Ureter (tissue), 1 donor: ENCODE results near the gene WDR13. TPM values are rescaled to one million over a fixed set of nuclear protein-coding genes. Genes with fewer than 3 reads are reported as not detected.
"Not testable (repeated sequence)": the region's sequence is repeated elsewhere in the genome, so short reads cannot be mapped to it uniquely, and the experiment has no call there.

Experiments used
- DNase-seq: peaks from one replicate; pipeline ENCODE4 v3.0.0-alpha.2; 2020; ENCODE audit warnings: low spot score
- total RNA-seq: library from RNA; stranded (reverse); gene quantifications from one replicate; pipeline ENCODE4 v1.2.4, GENCODE V29; 2023
- donor health status: DM: yes; HTN: yes; CAD: no.

WDR13 gene
- total RNA-seq, 1 donor from 2014 or later, result 127 TPM

- DNase-seq, result no peak
These were observed 4.3 kb upstream of the WDR13 start for GRCh38 chrX:48592971-48593370.

- DNase-seq, result no peak
These were observed 1.4 kb upstream of the WDR13 start for GRCh38 chrX:48595929-48596328.

DNA sequence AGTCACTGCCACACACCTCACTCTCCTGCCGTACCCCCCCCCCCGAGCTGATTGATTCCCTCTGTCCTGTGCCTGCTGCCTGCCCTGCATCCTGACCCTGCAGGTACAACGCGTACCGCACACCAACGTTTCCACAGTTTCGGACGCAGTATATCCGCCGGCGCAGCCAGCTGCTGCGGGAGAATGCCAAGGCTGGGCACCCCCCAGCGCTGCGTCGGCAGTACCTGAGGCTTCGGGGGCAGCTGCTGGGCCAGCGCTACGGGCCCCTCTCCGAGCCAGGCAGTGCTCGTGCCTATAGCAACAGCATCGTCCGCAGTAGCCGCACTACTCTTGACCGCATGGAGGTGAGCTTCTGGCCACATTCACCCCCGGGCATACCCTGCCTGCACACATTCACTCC lies 1.3 kb downstream of the WDR13 start:
- DNase-seq, result no peak

DNA sequence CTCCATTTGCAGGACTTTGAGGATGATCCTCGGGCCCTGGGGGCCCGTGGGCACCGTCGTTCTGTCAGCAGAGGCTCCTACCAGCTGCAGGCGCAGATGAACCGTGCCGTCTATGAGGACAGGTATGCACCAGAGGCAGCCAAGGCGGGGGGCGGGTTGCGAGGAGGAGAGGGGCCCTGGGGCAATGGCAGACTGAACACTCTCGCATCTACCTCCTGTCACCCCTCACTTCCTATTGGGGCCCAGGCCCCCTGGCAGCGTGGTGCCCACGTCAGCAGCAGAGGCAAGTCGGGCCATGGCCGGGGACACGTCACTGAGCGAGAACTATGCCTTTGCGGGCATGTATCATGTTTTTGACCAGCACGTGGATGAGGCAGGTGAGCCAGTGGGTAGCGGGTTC lies 2.0 kb downstream of the WDR13 start:
- no peak for DNase-seq

GRCh38 chrX:48600226-48600625 lies 2.9 kb downstream of the WDR13 start:
- DNase-seq, result no peak

DNA sequence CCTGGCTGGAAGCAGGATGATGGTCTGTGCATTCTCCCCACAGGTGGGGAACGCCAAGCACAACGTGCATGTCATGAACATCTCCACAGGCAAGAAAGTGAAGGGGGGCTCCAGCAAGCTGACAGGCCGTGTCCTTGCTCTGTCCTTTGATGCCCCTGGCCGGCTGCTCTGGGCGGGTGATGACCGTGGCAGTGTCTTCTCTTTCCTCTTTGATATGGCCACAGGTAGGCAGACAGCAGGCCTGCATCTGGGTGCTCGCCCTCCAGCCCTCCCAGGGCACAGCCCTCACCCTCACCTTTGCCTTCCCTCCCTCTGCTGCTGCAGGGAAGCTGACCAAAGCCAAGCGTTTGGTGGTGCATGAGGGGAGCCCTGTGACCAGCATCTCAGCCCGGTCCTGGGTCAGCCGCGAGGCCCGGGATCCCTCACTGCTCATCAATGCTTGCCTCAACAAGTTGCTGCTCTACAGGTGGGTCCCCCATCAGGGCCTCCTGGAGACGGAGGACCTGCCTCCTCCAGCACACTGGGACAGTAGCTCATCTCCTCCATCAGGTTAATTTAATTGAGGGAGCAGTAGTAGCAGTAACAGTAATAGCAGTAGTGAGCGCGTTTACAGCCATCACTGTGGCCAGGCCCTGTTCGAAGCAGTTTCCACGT lies 4.6 kb downstream of the WDR13 start:
- no peak for DNase-seq

GRCh38 chrX:48604701-48605100 lies 7.4 kb downstream of the WDR13 start:
- no peak for DNase-seq

- DNase-seq, result no peak
These were observed 8.8 kb downstream of the WDR13 start for GRCh38 chrX:48606091-48606490.

GRCh38 chrX:48611703-48612102 lies 14.4 kb downstream of the WDR13 start:
- DNase-seq, result no peak

DNA sequence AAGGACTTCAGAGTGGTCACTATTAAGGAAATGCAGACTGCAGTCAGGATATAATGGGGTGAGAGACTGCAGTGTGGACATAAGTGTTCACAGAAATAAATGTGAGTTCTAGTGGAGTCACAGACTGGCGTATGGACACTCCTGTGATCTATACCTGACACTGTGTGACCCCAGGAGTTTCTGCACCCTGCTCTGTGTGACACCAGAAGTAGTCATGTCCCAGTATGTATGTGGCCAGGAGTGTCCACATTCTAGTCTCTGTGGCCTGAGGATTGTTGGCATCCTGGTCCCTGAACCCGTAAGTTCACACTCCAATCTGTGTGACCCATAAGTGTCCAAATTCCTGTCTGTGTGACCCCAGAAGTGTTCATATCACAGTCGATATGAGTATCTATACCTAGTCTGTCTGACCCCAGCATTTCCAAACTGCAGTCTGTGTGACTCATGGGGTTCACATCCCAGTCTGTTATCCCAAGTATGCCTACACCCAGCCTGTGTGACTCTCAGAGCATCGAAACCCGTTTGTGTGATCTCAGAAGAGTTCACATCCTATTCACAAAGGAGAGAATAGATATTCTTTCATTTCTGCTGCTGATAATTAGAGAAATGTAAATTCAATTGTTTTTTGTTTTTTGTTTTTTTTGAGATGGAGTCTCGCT lies 16.3 kb downstream of the WDR13 start:
- DNase-seq, result no peak

DNA sequence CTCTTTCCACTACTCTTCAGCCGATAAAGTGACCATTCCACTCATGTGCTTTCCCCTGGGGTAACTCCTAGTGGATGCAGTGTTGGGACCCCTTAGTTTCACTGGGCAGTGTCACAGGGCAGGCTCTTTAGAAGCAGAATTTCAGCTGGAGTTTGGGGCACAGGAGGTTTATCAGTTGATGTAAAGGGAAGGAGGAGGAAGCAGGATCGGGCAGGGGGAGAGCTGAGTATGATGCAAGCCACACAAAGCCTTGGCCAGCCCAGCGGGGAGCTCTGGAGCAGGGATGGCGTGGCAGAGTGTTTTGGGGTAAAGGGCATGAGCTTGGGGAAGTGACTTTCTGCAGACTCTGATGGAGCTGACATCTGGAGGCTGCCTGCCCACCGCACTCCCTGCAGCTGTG lies 19.3 kb downstream of the WDR13 start:
- DNase-seq, result no peak

- no peak for DNase-seq
These were observed 20.4 kb downstream of the WDR13 start for GRCh38 chrX:48617542-48618340.

DNA sequence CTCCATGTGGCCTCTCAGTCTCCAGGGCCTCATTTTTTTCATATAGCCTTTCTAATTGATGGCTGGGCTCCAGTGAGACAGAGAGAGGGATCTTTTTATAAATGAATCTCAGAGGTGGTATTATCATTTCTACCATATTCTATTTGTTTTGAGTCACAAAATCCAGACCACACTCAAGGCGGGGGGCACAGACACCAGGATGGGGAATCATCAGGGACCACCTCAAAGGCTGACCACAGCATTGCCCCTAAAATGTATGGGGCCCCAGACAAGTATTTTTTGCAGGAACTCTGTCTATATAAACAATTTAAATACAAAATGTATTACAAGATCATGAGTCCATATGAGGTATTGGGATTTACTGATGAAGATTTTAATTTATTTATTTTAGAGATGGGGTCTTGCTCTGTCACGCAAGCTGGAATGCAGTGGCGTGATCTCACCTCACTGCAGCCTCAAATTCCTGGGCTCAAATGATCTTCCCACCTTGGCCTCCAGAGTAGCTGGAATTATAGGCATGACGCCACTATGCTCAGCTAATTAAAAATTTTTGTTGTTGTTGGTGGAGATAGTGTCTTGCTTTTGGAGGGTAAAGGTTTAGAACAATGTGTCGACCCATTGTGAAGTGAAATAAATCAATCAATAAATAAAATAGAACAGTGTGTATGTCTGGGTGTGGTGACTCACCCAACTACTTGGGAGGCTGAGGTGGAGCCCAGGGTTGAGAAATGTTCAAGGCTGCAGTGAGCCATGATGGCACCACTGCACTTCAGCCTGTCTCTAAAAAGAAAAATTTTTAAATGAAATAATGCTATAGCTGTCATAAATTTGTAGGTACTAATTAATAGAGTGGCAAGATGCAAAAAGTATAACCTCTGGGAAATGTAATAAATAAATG lies 29.4 kb downstream of the WDR13 start:
- no peak for DNase-seq

- peak; percentile 87 for DNase-seq
These were observed 34.2 kb downstream of the WDR13 start for GRCh38 chrX:48631376-48632090.

GRCh38 chrX:48632207-48632606 lies 34.9 kb downstream of the WDR13 start:
- no peak for DNase-seq

DNA sequence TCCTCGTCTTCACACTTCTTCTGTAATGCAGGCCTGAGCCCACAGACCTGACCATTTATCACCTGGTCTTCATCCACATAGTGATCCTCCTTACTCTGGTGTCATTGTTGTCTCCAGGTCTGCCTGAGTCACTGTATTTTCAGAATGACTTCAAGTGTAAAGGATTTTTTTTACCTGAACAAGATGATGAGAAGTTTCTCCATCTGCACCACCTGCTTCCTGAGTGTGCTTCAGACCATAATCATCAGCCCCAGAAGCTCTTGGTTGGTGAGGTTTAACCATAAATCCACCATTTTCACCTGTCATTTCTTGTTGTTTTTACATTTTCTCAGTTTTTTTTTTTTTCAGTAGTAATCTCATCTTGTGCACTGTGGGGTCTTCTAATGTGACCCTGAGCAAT lies 39.0 kb downstream of the WDR13 start:
- DNase-seq, result no peak

- DNase-seq, result no peak
These were observed 39.5 kb downstream of the WDR13 start for GRCh38 chrX:48636776-48637175.

GRCh38 chrX:48645669-48646068 lies 48.4 kb downstream of the WDR13 start:
- no peak for DNase-seq

DNA sequence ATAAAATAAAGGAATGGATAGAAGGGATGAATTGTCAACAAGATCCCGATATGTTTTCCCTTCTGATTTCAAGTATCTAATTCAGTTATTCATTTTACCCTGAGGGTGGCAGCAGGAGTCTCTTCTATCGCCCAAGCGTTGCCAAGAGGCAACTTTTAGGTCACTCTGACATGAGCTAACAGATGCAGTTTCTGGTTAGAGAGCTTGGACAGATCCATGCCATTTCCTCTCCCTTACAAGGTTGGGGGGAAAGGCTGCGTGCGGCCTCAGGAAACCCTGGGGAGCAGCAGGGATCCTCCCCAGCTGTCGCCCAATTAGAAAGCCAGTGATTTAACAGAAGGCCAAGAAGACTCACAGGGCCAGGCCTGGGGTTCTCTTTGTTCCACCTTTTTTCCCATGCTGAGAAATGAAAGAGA lies 51.1 kb downstream of the WDR13 start:
- DNase-seq, result peak; percentile 45

- DNase-seq, result no peak
These were observed 51.8 kb downstream of the WDR13 start for GRCh38 chrX:48649102-48649501.

- not testable (repeated sequence) for DNase-seq
These were observed 54.8 kb downstream of the WDR13 start for GRCh38 chrX:48652055-48652579.
